HepG2 (cell line): ENCODE results near the gene LIPC. TPM values are rescaled to one million over a fixed set of nuclear protein-coding genes. Genes with fewer than 3 reads are reported as not detected.

Experiments
- ARNT2 ChIP-seq: sonication (generic); formaldehyde crosslinking; IDR thresholded peaks from 2 replicates; pipeline ENCODE4 v1.8.0; 2022; ENCODE audit warnings: mild to moderate bottlenecking, low read depth, missing genetic modification reagents, moderate library complexity
- DR1 ChIP-seq: sonication (generic); formaldehyde crosslinking; IDR thresholded peaks from 2 replicates; pipeline ENCODE4 v1.8.0; 2021; ENCODE audit warnings: mild to moderate bottlenecking, missing genetic modification reagents, inconsistent platforms
- HDAC1 ChIP-seq: sonication (generic); formaldehyde crosslinking; IDR thresholded peaks from 2 replicates; pipeline ENCODE4 v1.5.1; 2020; ENCODE audit warnings: mild to moderate bottlenecking, missing genetic modification reagents
- NCOA2 ChIP-seq: sonication (generic); formaldehyde crosslinking; IDR thresholded peaks from 2 replicates; pipeline ENCODE4 v1.8.0; 2022; ENCODE audit warnings: inconsistent platforms
- NCOR1 ChIP-seq: fragments of 200-600 bp; sonication (generic); IDR thresholded peaks from 2 replicates; pipeline ENCODE4 v1.7.0; 2017; ENCODE audit warnings: antibody characterized with exemption, low read length, borderline replicate concordance
- NR3C1 ChIP-seq: sonication (generic); formaldehyde crosslinking; IDR thresholded peaks from 2 replicates; pipeline ENCODE4 v1.4.0; 2020; ENCODE audit warnings: missing genetic modification reagents
- PHF21A ChIP-seq: sonication (generic); formaldehyde crosslinking; IDR thresholded peaks from 2 replicates; pipeline ENCODE4 v1.5.0; 2020; ENCODE audit warnings: mild to moderate bottlenecking, missing genetic modification reagents
- TCF7L2 ChIP-seq: IDR thresholded peaks from 2 replicates; pipeline ENCODE4 v1.6.1; 2011; ENCODE audit warnings: mild to moderate bottlenecking, low read depth, low read length, moderate library complexity
- ZFP90 ChIP-seq: sonication (generic); formaldehyde crosslinking; IDR thresholded peaks from 2 replicates; pipeline ENCODE4 v1.8.0; 2022; ENCODE audit warnings: missing genetic modification reagents, mild to moderate bottlenecking, inconsistent platforms, borderline replicate concordance
- ZNF180 ChIP-seq: sonication (generic); formaldehyde crosslinking; IDR thresholded peaks from 2 replicates; pipeline ENCODE4 v1.4.0; 2020; ENCODE audit warnings: low read depth, missing genetic modification reagents, borderline replicate concordance
- ZNF263 ChIP-seq: sonication (generic); formaldehyde crosslinking; IDR thresholded peaks from 2 replicates; pipeline ENCODE4 v1.4.0; 2020; ENCODE audit warnings: missing genetic modification reagents
- ZNF331 ChIP-seq: sonication (generic); formaldehyde crosslinking; IDR thresholded peaks from 2 replicates; pipeline ENCODE4 v1.4.0; 2020; ENCODE audit warnings: missing genetic modification reagents
- ZNF550 ChIP-seq: sonication (generic); formaldehyde crosslinking; IDR thresholded peaks from 2 replicates; pipeline ENCODE4 v1.4.0; 2020; ENCODE audit warnings: mild to moderate bottlenecking, missing genetic modification reagents, borderline replicate concordance
- ZNF614 ChIP-seq: IDR thresholded peaks from 2 replicates; pipeline ENCODE4 v1.6.1; 2018; ENCODE audit warnings: missing biosample characterization, missing genetic modification reagents, inconsistent platforms, borderline replicate concordance
- ZNF644 ChIP-seq: IDR thresholded peaks from 2 replicates; pipeline ENCODE4 v1.6.1; 2016; ENCODE audit warnings: low read depth
- ZNF749 ChIP-seq: sonication (generic); formaldehyde crosslinking; IDR thresholded peaks from 2 replicates; pipeline ENCODE4 v1.8.0; 2022; ENCODE audit warnings: mild to moderate bottlenecking, missing genetic modification reagents, moderate library complexity, borderline replicate concordance
- ZNF777 ChIP-seq: sonication (generic); formaldehyde crosslinking; IDR thresholded peaks from 2 replicates; pipeline ENCODE4 v1.4.0; 2020; ENCODE audit warnings: missing genetic modification reagents
- polyA plus RNA-seq, 8 experiments: library from polyadenylated mRNA; depleted of rRNA in 3 of 8; stranded (reverse) in 7 of 8; unstranded in 1 of 8; fragments of >200 nt; fragmentation: Illumina TruSeq in 4 of 8; extraction: Trizol in 4 of 8; gene quantifications; 2 replicates each; pipeline versions ENCODE4 v1.2.1 to v1.2.3, GENCODE V29; 2011 to 2016; ENCODE audit warnings: low read depth in 4 of 8, missing spikeins in 1 of 8, mixed read lengths in 1 of 8; ENCODE audit not compliant: insufficient read depth in 1 of 8
- total RNA-seq, 5 experiments: library from RNA; depleted of rRNA; stranded (reverse); fragments of >200 nt; fragmentation: Illumina TruSeq; extraction: Trizol; gene quantifications; 2 replicates each; pipeline ENCODE4 v1.2.3, GENCODE V29; 2016; ENCODE audit warnings: low read depth in 1 of 5
- TF ChIP-seq, protein P1 (sequence below): sonication (generic); formaldehyde crosslinking; IDR thresholded peaks from 2 replicates; pipeline ENCODE4 v1.4.0; 2020; ENCODE audit warnings: mild to moderate bottlenecking, missing genetic modification reagents
- TF ChIP-seq, protein P2 (sequence below): conservative IDR thresholded peaks from 2 replicates; pipeline ENCODE4 v1.6.1; 2018; ENCODE audit warnings: missing genetic modification reagents
- TF ChIP-seq, protein P3 (sequence below): sonication (generic); formaldehyde crosslinking; IDR thresholded peaks from 2 replicates; pipeline ENCODE4 v1.4.0; 2020; ENCODE audit warnings: missing genetic modification reagents
- TF ChIP-seq, protein P4 (sequence below): sonication (generic); formaldehyde crosslinking; IDR thresholded peaks from 2 replicates; pipeline ENCODE4 v1.5.1; 2020; ENCODE audit warnings: missing genetic modification reagents, mild to moderate bottlenecking, borderline replicate concordance

LIPC gene
- total and polyA plus RNA-seq, 2 of the 13 experiments (the other 11 are each of a cell fraction or from before 2014, with no cell fraction given) = 26.0 to 38.0 TPM

DNA sequence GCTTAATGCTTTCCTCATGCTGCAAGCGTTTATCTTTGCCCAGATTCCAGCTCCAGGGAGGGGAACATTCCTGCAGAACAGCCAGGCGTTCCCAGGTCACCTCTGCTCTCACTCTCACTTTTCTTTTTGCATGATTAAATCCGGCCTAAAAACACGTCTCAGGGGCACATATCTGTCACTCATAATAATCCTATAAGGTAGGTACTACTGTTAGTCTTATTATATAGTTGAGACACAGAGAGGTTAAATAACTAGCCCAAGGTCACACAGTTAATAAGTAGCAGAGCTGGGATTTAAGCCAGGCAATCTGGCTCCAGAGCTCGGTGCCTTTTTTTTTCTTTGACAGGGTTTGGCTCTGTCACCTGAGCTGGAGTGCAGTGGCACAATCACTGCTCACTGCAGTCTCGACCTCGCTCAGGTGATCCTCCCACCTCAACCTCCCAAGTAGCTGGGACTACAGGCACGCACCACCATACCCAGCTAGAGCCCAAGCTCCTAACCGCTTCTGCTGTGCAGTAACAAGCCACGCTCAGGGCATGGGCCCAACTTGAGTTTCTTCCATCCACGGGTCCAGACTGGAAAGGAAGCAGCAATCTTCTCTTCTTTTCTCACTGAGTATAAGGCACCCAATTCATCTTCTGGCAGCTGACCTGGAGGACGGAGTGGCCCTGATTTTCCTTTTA is 96.5 kb downstream of the LIPC start (continued):
- TF ChIP-seq ZNF331 (CRISPR knock-in tag) (peak; percentile 43; the same call in 1 of the 2 replicates), ZNF263 (CRISPR knock-in tag) (peak; percentile 82), ZNF180 (no peak), ARNT2 (CRISPR knock-in tag) (no peak), PHF21A (peak; percentile 78), DR1 (CRISPR knock-in tag) (0 out of 2 replicates have a peak, but pooled peaks have one; percentile 52), ZNF550 (CRISPR knock-in tag) (no peak), ZNF749 (CRISPR knock-in tag) (peak; percentile 61; the same call in 1 of the 2 replicates), ZNF614 (peak; percentile 49; the same call in 1 of the 2 replicates), NR3C1 (CRISPR knock-in tag) (no peak), NCOR1 (peak; percentile 63; the same call in 1 of the 2 replicates), ZNF644 (CRISPR knock-in tag) (0 out of 2 replicates have a peak, but pooled peaks have one; percentile 47), ZNF777 (0 out of 2 replicates have a peak, but pooled peaks have one; percentile 45), HDAC1 (CRISPR knock-in tag) (peak; percentile 74), NCOA2 (CRISPR knock-in tag) (peak; percentile 76), ZFP90 (CRISPR knock-in tag) (0 out of 2 replicates have a peak, but pooled peaks have one; percentile 57), TCF7L2 (no peak)
- TF ChIP-seq, protein P1, sequence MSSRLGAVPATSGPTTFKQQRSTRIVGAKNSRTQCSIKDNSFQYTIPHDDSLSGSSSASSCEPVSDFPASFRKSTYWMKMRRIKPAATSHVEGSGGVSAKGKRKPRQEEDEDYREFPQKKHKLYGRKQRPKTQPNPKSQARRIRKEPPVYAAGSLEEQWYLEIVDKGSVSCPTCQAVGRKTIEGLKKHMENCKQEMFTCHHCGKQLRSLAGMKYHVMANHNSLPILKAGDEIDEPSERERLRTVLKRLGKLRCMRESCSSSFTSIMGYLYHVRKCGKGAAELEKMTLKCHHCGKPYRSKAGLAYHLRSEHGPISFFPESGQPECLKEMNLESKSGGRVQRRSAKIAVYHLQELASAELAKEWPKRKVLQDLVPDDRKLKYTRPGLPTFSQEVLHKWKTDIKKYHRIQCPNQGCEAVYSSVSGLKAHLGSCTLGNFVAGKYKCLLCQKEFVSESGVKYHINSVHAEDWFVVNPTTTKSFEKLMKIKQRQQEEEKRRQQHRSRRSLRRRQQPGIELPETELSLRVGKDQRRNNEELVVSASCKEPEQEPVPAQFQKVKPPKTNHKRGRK = no peak
- TF ChIP-seq, protein P2, sequence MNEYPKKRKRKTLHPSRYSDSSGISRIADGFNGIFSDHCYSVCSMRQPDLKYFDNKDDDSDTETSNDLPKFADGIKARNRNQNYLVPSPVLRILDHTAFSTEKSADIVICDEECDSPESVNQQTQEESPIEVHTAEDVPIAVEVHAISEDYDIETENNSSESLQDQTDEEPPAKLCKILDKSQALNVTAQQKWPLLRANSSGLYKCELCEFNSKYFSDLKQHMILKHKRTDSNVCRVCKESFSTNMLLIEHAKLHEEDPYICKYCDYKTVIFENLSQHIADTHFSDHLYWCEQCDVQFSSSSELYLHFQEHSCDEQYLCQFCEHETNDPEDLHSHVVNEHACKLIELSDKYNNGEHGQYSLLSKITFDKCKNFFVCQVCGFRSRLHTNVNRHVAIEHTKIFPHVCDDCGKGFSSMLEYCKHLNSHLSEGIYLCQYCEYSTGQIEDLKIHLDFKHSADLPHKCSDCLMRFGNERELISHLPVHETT = no peak
- TF ChIP-seq, protein P3, sequence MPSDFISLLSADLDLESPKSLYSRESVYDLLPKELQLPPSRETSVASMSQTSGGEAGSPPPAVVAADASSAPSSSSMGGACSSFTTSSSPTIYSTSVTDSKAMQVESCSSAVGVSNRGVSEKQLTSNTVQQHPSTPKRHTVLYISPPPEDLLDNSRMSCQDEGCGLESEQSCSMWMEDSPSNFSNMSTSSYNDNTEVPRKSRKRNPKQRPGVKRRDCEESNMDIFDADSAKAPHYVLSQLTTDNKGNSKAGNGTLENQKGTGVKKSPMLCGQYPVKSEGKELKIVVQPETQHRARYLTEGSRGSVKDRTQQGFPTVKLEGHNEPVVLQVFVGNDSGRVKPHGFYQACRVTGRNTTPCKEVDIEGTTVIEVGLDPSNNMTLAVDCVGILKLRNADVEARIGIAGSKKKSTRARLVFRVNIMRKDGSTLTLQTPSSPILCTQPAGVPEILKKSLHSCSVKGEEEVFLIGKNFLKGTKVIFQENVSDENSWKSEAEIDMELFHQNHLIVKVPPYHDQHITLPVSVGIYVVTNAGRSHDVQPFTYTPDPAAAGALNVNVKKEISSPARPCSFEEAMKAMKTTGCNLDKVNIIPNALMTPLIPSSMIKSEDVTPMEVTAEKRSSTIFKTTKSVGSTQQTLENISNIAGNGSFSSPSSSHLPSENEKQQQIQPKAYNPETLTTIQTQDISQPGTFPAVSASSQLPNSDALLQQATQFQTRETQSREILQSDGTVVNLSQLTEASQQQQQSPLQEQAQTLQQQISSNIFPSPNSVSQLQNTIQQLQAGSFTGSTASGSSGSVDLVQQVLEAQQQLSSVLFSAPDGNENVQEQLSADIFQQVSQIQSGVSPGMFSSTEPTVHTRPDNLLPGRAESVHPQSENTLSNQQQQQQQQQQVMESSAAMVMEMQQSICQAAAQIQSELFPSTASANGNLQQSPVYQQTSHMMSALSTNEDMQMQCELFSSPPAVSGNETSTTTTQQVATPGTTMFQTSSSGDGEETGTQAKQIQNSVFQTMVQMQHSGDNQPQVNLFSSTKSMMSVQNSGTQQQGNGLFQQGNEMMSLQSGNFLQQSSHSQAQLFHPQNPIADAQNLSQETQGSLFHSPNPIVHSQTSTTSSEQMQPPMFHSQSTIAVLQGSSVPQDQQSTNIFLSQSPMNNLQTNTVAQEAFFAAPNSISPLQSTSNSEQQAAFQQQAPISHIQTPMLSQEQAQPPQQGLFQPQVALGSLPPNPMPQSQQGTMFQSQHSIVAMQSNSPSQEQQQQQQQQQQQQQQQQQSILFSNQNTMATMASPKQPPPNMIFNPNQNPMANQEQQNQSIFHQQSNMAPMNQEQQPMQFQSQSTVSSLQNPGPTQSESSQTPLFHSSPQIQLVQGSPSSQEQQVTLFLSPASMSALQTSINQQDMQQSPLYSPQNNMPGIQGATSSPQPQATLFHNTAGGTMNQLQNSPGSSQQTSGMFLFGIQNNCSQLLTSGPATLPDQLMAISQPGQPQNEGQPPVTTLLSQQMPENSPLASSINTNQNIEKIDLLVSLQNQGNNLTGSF = 0 out of 2 replicates have a peak, but pooled peaks have one; percentile 25
- TF ChIP-seq, protein P4, sequence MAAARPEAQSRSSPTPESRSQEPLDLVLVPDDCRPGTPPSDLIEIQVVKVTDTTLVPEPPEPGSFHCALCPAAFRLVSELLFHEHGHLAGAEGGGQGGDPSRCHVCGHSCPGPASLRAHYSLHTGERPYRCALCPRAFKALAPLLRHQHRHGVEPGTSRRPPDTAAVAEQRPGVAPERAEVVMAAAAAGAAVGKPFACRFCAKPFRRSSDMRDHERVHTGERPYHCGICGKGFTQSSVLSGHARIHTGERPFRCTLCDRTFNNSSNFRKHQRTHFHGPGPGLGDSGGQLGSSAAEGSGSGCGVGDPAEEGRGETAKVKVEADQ (CRISPR knock-in tag) = peak; percentile 99
